A673 (cell line): ENCODE data around the gene IL4R.

Source experiments
- CTCF ChIP-seq: fragments of 300-800, 200-600 bp; sonication (generic); conservative IDR thresholded peaks from 2 replicates; pipeline ENCODE4 v1.5.1; 2017; ENCODE audit warnings: low read depth, mild to moderate bottlenecking, antibody characterized with exemption, low read length, moderate library complexity, mixed read lengths
- EZH2 ChIP-seq: fragments of 200-600 bp; sonication (generic); IDR thresholded peaks from 2 replicates; pipeline ENCODE4 v1.6.1; 2017; ENCODE audit warnings: borderline replicate concordance, low read depth, mild to moderate bottlenecking, mixed read lengths, antibody characterized with exemption, low read length; ENCODE audit not compliant: poor library complexity, severe bottlenecking

GRCh38 chr16:27273670-27274423, 39.9 kb upstream of the IL4R start:
- TF ChIP-seq CTCF (no peak), EZH2 (no peak)
